ENCODE results near the gene MAN1A1.

Gene MAN1A1

GRCh38 chr6:119176445-119176844 is 173.1 kb downstream of the MAN1A1 start:
- DNase-seq (ENCODE audit: low read depth in 1 of 2, low spot score in 1 of 2): no peak
- H3K4me3 ChIP-seq (replicated peaks; ENCODE audit: insufficient read depth, low read length): no peak overlapping the region
- TF ChIP-seq SPI1 (IDR thresholded peaks at IDR 0.05; ENCODE audit: borderline replicate concordance, low read depth): no peak
- TF ChIP-seq POLR2AphosphoS5 (IDR thresholded peaks at IDR 0.05; ENCODE audit: low read depth): no peak
- TF ChIP-seq CTCF (IDR thresholded peaks at IDR 0.05; ENCODE audit: insufficient read depth, low read length): no peak
- no peak for TF ChIP-seq GABPA (IDR thresholded peaks at IDR 0.05; ENCODE audit: low read depth)
- TF ChIP-seq, protein P1, sequence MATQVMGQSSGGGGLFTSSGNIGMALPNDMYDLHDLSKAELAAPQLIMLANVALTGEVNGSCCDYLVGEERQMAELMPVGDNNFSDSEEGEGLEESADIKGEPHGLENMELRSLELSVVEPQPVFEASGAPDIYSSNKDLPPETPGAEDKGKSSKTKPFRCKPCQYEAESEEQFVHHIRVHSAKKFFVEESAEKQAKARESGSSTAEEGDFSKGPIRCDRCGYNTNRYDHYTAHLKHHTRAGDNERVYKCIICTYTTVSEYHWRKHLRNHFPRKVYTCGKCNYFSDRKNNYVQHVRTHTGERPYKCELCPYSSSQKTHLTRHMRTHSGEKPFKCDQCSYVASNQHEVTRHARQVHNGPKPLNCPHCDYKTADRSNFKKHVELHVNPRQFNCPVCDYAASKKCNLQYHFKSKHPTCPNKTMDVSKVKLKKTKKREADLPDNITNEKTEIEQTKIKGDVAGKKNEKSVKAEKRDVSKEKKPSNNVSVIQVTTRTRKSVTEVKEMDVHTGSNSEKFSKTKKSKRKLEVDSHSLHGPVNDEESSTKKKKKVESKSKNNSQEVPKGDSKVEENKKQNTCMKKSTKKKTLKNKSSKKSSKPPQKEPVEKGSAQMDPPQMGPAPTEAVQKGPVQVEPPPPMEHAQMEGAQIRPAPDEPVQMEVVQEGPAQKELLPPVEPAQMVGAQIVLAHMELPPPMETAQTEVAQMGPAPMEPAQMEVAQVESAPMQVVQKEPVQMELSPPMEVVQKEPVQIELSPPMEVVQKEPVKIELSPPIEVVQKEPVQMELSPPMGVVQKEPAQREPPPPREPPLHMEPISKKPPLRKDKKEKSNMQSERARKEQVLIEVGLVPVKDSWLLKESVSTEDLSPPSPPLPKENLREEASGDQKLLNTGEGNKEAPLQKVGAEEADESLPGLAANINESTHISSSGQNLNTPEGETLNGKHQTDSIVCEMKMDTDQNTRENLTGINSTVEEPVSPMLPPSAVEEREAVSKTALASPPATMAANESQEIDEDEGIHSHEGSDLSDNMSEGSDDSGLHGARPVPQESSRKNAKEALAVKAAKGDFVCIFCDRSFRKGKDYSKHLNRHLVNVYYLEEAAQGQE (IDR thresholded peaks at IDR 0.05; ENCODE audit: insufficient replicate concordance, low read depth): no peak
- no peaks in the 10 kb centered on the region for H3K27me3 ChIP-seq (ENCODE audit: insufficient read depth, poor library complexity, severe bottlenecking)
- no peak overlapping the region for H3K27ac ChIP-seq (replicated peaks)

DNA sequence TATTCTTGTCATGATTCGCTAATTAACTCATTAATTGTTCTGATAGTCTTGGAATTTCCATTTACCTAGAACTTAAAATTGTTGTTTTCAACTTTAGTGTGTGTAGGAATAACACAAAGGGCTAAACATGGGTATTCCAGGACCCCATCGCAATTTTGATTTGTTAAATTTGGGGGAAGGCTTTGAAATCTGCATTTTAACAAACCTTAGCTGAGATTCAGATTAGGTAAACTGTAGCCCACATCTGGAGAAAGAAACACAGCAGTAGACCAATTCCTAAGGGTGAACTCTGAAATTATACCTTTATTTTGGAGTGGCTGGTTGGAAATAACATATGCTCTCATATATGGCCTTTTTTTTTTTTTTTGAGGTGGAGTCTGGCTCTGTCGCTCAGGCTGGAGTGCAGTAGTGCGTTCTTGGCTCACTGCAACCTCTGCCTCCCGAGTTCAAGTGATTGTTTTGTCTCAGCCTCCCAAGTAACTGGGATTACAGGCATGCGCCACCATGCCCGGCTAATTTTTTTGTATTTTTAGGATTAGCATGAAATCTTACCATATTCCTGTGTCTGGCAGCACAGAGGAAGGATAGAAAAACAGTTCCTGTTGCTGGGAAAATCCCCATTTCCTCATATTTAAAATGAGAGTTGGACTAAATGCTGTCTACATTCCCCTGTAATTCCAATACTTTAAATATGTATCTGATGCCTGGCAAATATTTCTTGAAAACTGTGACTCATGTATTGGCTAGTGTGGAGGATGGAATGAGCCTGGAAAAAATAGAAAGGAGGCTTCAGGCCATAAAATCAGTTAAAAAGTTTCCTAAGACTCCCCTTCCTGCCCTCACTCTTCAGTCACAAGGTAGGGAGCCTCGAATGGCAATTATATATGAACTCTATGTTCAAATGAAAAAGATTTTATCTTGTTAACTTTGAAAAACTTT is 174.4 kb downstream of the MAN1A1 start:
- no peaks in the 10 kb centered on the region for H3K27me3 ChIP-seq (ENCODE audit: insufficient read depth, poor library complexity, severe bottlenecking)
- DNase-seq (ENCODE audit: low read depth in 1 of 2, low spot score in 1 of 2): no peak
- no peak overlapping the region for H3K4me3 ChIP-seq (replicated peaks; ENCODE audit: insufficient read depth, low read length)
- no peak overlapping the region for H3K27ac ChIP-seq (replicated peaks)
- TF ChIP-seq CTCF (IDR thresholded peaks at IDR 0.05; ENCODE audit: insufficient read depth, low read length) (no peak), SPI1 (IDR thresholded peaks at IDR 0.05; ENCODE audit: borderline replicate concordance, low read depth) (no peak), POLR2AphosphoS5 (IDR thresholded peaks at IDR 0.05; ENCODE audit: low read depth) (no peak), GABPA (IDR thresholded peaks at IDR 0.05; ENCODE audit: low read depth) (no peak)
- TF ChIP-seq, protein P1 (IDR thresholded peaks at IDR 0.05; ENCODE audit: insufficient replicate concordance, low read depth): no peak

DNA sequence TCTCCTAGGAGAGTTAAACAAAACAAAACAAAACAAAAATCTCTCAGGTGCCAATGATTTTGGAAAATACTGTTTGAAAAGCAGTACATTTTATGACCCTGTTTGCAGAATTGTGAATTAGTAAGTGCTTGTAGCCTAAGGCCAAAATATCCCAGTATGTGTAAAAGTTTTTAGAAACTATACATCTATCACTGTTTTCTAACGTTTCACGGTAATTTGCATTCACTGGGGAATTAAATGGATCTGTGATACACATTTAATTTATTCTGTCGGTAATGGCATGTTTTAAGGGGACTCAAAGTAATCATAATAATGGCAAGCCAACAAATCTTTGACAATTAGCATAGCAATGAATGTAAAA is 175.5 kb downstream of the MAN1A1 start:
- H3K27me3 ChIP-seq (ENCODE audit: insufficient read depth, poor library complexity, severe bottlenecking): no peaks in the 10 kb centered on the region
- no peak for DNase-seq (ENCODE audit: low read depth in 1 of 2, low spot score in 1 of 2)
- TF ChIP-seq POLR2AphosphoS5 (IDR thresholded peaks at IDR 0.05; ENCODE audit: low read depth) (no peak), GABPA (IDR thresholded peaks at IDR 0.05; ENCODE audit: low read depth) (no peak), SPI1 (IDR thresholded peaks at IDR 0.05; ENCODE audit: borderline replicate concordance, low read depth) (no peak), CTCF (IDR thresholded peaks at IDR 0.05; ENCODE audit: insufficient read depth, low read length) (no peak)
- TF ChIP-seq, protein P1 (IDR thresholded peaks at IDR 0.05; ENCODE audit: insufficient replicate concordance, low read depth): no peak
- H3K4me3 ChIP-seq (replicated peaks; ENCODE audit: insufficient read depth, low read length): no peak overlapping the region
- no peak overlapping the region for H3K27ac ChIP-seq (replicated peaks)

Measured in HL-60 (cell line).